IMR-90 (cell line): ENCODE measurements around the gene PDCL2. TPM values are rescaled to one million over a fixed set of nuclear protein-coding genes. Genes with fewer than 3 reads are reported as not detected.

ENCODE experiments used
- ATAC-seq: fragments of 200-7000 bp; cut with Tn5 transposase; 2 replicates; pipeline ENCODE4 v1.9.1; 2020; ENCODE audit warnings: low read depth, mild to moderate bottlenecking, moderate library complexity
- BruUV-seq: library from RNA; stranded (reverse); fragments of 400-500 nt; replicated peaks from 2 replicates; lab custom pipeline; 2021; lab: Mats Ljungman, UMichigan
- CTCF ChIA-PET: fragments of 300-600 bp; formaldehyde crosslinking; extraction: SDS; loops from one replicate; lab custom pipeline; 2021; ENCODE audit warnings: antibody characterized with exemption; lab: Yijun Ruan, JAX
- POLR2A ChIA-PET: fragments of 300-600 bp; sonication (Branson Sonifier 250); formaldehyde crosslinking; loops from one replicate; lab custom pipeline; 2022; ENCODE audit warnings: antibody characterized with exemption; ENCODE audit not compliant: unreplicated experiment; lab: Charles Lee
- DNase-seq: peaks from one replicate; pipeline ENCODE4 v3.0.0; 2013
- H2AFZ ChIP-seq: replicated peaks from 2 replicates; pipeline ENCODE3; 2013; ENCODE audit warnings: low read length, mild to moderate bottlenecking; ENCODE audit not compliant: poor library complexity
- H2AK5ac ChIP-seq: 2 replicates; pipeline ENCODE4 v1.6.1; 2013; ENCODE audit warnings: low read depth, low read length, inconsistent platforms
- H2AK9ac ChIP-seq: replicated peaks from 2 replicates; pipeline ENCODE3; 2013; ENCODE audit warnings: mild to moderate bottlenecking, low read depth, low read length, moderate library complexity; ENCODE audit not compliant: poor library complexity
- H2BK120ac ChIP-seq: 2 replicates; pipeline ENCODE4 v1.6.1; 2013; ENCODE audit warnings: low read depth, low read length, inconsistent platforms
- H2BK15ac ChIP-seq: 3 replicates; pipeline ENCODE4 v1.6.1; 2013; ENCODE audit warnings: low read depth, low read length, inconsistent platforms
- H2BK20ac ChIP-seq: 2 replicates; pipeline ENCODE4 v1.6.1; 2013; ENCODE audit warnings: low read depth, mild to moderate bottlenecking, inconsistent platforms, low read length, moderate library complexity
- H2BK5ac ChIP-seq: 2 replicates; pipeline ENCODE4 v1.6.1; 2013; ENCODE audit warnings: mild to moderate bottlenecking, low read depth, low read length, inconsistent platforms; ENCODE audit not compliant: poor library complexity, severe bottlenecking
- H3K14ac ChIP-seq: replicated peaks from 2 replicates; pipeline ENCODE4 v1.6.1; 2013; ENCODE audit warnings: low read depth, low read length, inconsistent platforms
- H3K18ac ChIP-seq: 2 replicates; pipeline ENCODE4 v1.6.1; 2013; ENCODE audit warnings: low read depth, low read length, control low read depth
- H3K23ac ChIP-seq: 2 replicates; pipeline ENCODE4 v1.6.1; 2013; ENCODE audit warnings: low read depth, low read length, inconsistent platforms
- H3K27ac ChIP-seq: 2 replicates; pipeline ENCODE4 v1.5.1; 2013; ENCODE audit warnings: mild to moderate bottlenecking, control low read depth, low read length; ENCODE audit not compliant: insufficient read depth
- H3K27me3 ChIP-seq: 2 replicates; pipeline ENCODE4 v1.6.1; 2013; ENCODE audit warnings: low read length; ENCODE audit not compliant: control insufficient read depth, insufficient read depth
- H3K36me3 ChIP-seq: 2 replicates; pipeline ENCODE4 v1.6.1; 2013; ENCODE audit warnings: low read length, mixed read lengths; ENCODE audit not compliant: control insufficient read depth, insufficient read depth
- H3K4ac ChIP-seq: 2 replicates; pipeline ENCODE4 v1.6.1; 2013; ENCODE audit warnings: low read depth, low read length, inconsistent platforms
- H3K4me1 ChIP-seq: 2 replicates; pipeline ENCODE4 v1.6.1; 2013; ENCODE audit warnings: low read length, mixed read lengths; ENCODE audit not compliant: control insufficient read depth, insufficient read depth
- H3K4me2 ChIP-seq: 2 replicates; pipeline ENCODE4 v1.6.1; 2013; ENCODE audit warnings: low read depth, mild to moderate bottlenecking, control low read depth, low read length, moderate library complexity
- H3K4me3 ChIP-seq: 2 replicates; pipeline ENCODE4 v1.5.1; 2013; ENCODE audit warnings: low read depth, mild to moderate bottlenecking, control low read depth, low read length, moderate library complexity; ENCODE audit not compliant: insufficient read depth
- H3K56ac ChIP-seq: 2 replicates; pipeline ENCODE4 v1.6.1; 2013; ENCODE audit warnings: low read length, inconsistent platforms; ENCODE audit not compliant: insufficient read depth; ENCODE audit errors: extremely low read depth
- H3K79me1 ChIP-seq, 2 experiments: 2 replicates each; pipeline ENCODE4 v1.6.1; 2013; ENCODE audit warnings: low read length in 2 of 2, inconsistent platforms in 1 of 2, low read depth in 1 of 2
- H3K9ac ChIP-seq: 2 replicates; pipeline ENCODE4 v1.6.1; 2013; ENCODE audit warnings: low read depth, low read length, control low read depth
- H3K9me1 ChIP-seq: 2 replicates; pipeline ENCODE4 v1.6.1; 2013; ENCODE audit warnings: low read length, inconsistent platforms; ENCODE audit not compliant: insufficient read depth
- H3K9me3 ChIP-seq: 2 replicates; pipeline ENCODE4 v1.6.1; 2013; ENCODE audit warnings: low read length; ENCODE audit not compliant: control insufficient read depth, insufficient read depth
- H4K20me1 ChIP-seq: 2 replicates; pipeline ENCODE4 v1.6.1; 2013; ENCODE audit warnings: low read length, inconsistent platforms; ENCODE audit not compliant: insufficient read depth
- H4K5ac ChIP-seq: 2 replicates; pipeline ENCODE4 v1.6.1; 2013; ENCODE audit warnings: mild to moderate bottlenecking, low read depth, low read length, control low read depth
- H4K8ac ChIP-seq, 2 experiments: 2 replicates each; pipeline ENCODE4 v1.6.1; 2013; ENCODE audit warnings: low read depth in 2 of 2, low read length in 2 of 2, control low read depth in 1 of 2, inconsistent platforms in 1 of 2
- H4K91ac ChIP-seq: 2 replicates; pipeline ENCODE4 v1.6.1; 2013; ENCODE audit warnings: low read depth, low read length, inconsistent platforms; ENCODE audit not compliant: insufficient read depth
- CEBPB ChIP-seq: IDR thresholded peaks from 2 replicates; pipeline ENCODE4 v1.6.1; 2012; ENCODE audit warnings: low read depth, low read length, improper control_type of control experiment
- NFE2L2 ChIP-seq: fragments of 150-350 bp; IDR thresholded peaks from 2 replicates; pipeline ENCODE4 v1.6.1; 2016; ENCODE audit warnings: low read depth, mild to moderate bottlenecking, low read length
- POLR2A ChIP-seq: IDR thresholded peaks from 2 replicates; pipeline ENCODE4 v1.6.1; 2012; ENCODE audit warnings: mild to moderate bottlenecking, low read depth, low read length
- RAD21 ChIP-seq: IDR thresholded peaks from 2 replicates; pipeline ENCODE4 v1.6.1; 2012; ENCODE audit warnings: low read length, improper control_type of control experiment
- RCOR1 ChIP-seq: IDR thresholded peaks from 2 replicates; pipeline ENCODE4 v1.6.1; 2012; ENCODE audit warnings: mild to moderate bottlenecking, low read length, improper control_type of control experiment; ENCODE audit not compliant: insufficient replicate concordance
- RFX5 ChIP-seq: IDR thresholded peaks from 2 replicates; pipeline ENCODE4 v1.8.0; 2012; ENCODE audit warnings: low read depth, mild to moderate bottlenecking, low read length, moderate library complexity
- WGBS, 2 experiments: methylation state at CpG; one replicate each; pipeline versions ENCODE4 v1.1.5 to v1.1.7; 2013; ENCODE audit warnings: missing lambda C conversion rate in 2 of 2; ENCODE audit not compliant: insufficient read length in 1 of 2; ENCODE audit errors: extremely low coverage in 2 of 2; 5-methylcytosine and 5-hydroxymethylcytosine counted together
- dilution Hi-C: fragments of 300-500 bp; cut with HindIII; formaldehyde crosslinking; loops from one replicate; pipeline ENCODE4 v1.14.3; 2018; ENCODE audit warnings: low sequenced_read_pairs; ENCODE audit not compliant: unreplicated experiment
- in situ Hi-C: fragments of 300-500 bp; cut with MboI; formaldehyde crosslinking; loops from 3 replicates; pipeline ENCODE4 v1.14.3; 2019; ENCODE audit warnings: low sequenced_read_pairs, inconsistent platforms, mixed read lengths
- intact Hi-C: fragments of 100-400 bp; cut with micrococcal nuclease; formaldehyde crosslinking; loops from 2 replicates; pipeline ENCODE4 v1.10.0; 2022
- polyA plus RNA-seq, 3 experiments: library from polyadenylated mRNA; depleted of rRNA; stranded (reverse); fragments of >200 nt; gene quantifications; 2 replicates each; pipeline ENCODE4 v1.2.3, GENCODE V29; 2012; ENCODE audit warnings: low replicate concordance in 1 of 3
- total RNA-seq: library from RNA; depleted of rRNA; stranded (reverse); fragments of >200 nt; gene quantifications from 2 replicates; pipeline ENCODE4 v1.2.3, GENCODE V29; 2012
- TF ChIP-seq, protein P1 (sequence below): conservative IDR thresholded peaks from 2 replicates; pipeline ENCODE4 v1.5.1; 2012; ENCODE audit warnings: mild to moderate bottlenecking, low read depth, low read length, improper control_type of control experiment
- TF ChIP-seq, protein P2 (sequence below): fragments of 150-350 bp; IDR thresholded peaks from 2 replicates; pipeline ENCODE4 v1.6.1; 2016; ENCODE audit warnings: low read depth, mild to moderate bottlenecking, low read length, moderate library complexity, borderline replicate concordance

The PDCL2 gene
- total and polyA plus RNA-seq, 2 of the 4 experiments (the other 2 are of a cell fraction), result not detected

DNA sequence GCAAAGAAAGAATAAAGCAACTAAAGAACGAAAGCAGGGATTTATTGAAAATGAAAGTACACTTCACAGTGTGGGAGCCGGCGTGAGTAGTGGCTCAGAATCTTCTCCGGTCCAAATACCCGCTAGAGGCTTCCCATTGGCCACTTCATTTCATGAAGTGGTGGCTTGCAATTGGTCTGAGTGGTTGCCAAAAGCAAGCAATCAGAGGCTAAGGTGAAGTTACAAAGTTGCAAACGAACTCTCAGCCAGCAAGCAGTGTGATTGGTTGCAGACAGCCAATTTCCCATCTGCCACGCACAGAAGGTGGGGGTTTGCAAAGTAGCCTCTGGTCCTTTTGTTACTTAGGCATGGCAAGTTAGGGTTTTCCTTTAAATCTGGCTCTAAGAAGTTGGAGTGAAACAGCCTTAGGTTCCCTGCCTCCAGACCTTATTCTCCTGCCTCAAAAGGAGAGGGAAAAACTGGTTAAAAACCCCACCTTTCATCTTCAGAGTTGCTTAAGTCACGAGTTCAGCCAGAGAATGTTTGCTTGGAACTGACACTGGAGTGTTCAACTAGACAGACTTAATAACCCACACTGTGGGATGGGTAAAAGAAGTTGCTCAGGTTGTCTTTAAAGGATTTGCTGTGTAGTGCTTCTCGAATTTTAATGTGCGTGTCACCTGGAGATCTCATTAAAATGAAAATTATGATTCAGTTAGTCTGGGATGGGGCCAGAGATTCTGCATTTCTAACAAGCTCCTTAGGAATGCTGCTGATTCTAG is 38.4 kb downstream of the PDCL2 start:
- Histone ChIP-seq H3K9me3 (no peaks in the 10 kb centered on the region), H2BK15ac (no peak overlapping the region), H2AFZ (peak overlapping the region; percentile 53), H2BK5ac (no peak overlapping the region), H3K4me3 (no peak overlapping the region), H2BK20ac (no peak overlapping the region), H4K8ac (no peak overlapping the region), H3K9ac (no peak overlapping the region), H4K91ac (no peak overlapping the region), H3K9me1 (no peaks in the 10 kb centered on the region), H4K5ac (no peak overlapping the region), H2AK9ac (no peak overlapping the region), H3K79me1 (no peaks in the 10 kb centered on the region; a peak in 2 of 4 replicates), H2BK120ac (no peak overlapping the region), H3K23ac (0 out of 2 replicates have a peak overlapping the region, but pooled peaks have one; percentile 60), H3K36me3 (no peaks in the 10 kb centered on the region), H3K4me2 (no peak overlapping the region), H3K4ac (no peak overlapping the region), H2AK5ac (no peak overlapping the region), H3K4me1 (0 out of 2 replicates have a peak, but pooled peaks cover 2% of the 10 kb centered on the region), H3K18ac (no peak overlapping the region), H3K27ac (no peak overlapping the region), H3K27me3 (peaks cover 2% of the 10 kb centered on the region; the same call in 1 of the 2 replicates), H4K20me1 (no peaks in the 10 kb centered on the region), H3K56ac (no peak overlapping the region), H3K14ac (no peak overlapping the region)
- intact Hi-C loops, result loop anchor here (1.0 to 5.0 kb wide), 4 partner anchors 109 to 581 kb away; partner anchors contain the start of gene SRD5A3
- in situ Hi-C loops, result loop anchor here (5.0 to 25.0 kb wide), 2 partner anchors 206 to 541 kb away; partner anchors contain the start of gene SRD5A3
- no TSS peak for BruUV-seq
- POLR2A ChIA-PET, result no interaction called here
- WGBS, 2 experiments, result 83% methylated on average over 5 of the region's 10 CpGs; no CpG with 5 or more reads in 1 of the 2 experiments
- TF ChIP-seq POLR2A (no peak), CEBPB (no peak), RFX5 (no peak), NFE2L2 (no peak), RAD21 (no peak), RCOR1 (no peak)
- TF ChIP-seq, protein P1, sequence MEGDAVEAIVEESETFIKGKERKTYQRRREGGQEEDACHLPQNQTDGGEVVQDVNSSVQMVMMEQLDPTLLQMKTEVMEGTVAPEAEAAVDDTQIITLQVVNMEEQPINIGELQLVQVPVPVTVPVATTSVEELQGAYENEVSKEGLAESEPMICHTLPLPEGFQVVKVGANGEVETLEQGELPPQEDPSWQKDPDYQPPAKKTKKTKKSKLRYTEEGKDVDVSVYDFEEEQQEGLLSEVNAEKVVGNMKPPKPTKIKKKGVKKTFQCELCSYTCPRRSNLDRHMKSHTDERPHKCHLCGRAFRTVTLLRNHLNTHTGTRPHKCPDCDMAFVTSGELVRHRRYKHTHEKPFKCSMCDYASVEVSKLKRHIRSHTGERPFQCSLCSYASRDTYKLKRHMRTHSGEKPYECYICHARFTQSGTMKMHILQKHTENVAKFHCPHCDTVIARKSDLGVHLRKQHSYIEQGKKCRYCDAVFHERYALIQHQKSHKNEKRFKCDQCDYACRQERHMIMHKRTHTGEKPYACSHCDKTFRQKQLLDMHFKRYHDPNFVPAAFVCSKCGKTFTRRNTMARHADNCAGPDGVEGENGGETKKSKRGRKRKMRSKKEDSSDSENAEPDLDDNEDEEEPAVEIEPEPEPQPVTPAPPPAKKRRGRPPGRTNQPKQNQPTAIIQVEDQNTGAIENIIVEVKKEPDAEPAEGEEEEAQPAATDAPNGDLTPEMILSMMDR, result no peak
- TF ChIP-seq, protein P2, sequence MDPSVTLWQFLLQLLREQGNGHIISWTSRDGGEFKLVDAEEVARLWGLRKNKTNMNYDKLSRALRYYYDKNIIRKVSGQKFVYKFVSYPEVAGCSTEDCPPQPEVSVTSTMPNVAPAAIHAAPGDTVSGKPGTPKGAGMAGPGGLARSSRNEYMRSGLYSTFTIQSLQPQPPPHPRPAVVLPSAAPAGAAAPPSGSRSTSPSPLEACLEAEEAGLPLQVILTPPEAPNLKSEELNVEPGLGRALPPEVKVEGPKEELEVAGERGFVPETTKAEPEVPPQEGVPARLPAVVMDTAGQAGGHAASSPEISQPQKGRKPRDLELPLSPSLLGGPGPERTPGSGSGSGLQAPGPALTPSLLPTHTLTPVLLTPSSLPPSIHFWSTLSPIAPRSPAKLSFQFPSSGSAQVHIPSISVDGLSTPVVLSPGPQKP, result no peak
- DNase-seq (no peak), ATAC-seq (peak; percentile 50)
- dilution Hi-C loops, result no loop called here
- CTCF ChIA-PET, result no interaction called here
